Fibroblast of mammary gland (primary cell): ENCODE data around the gene TSPOAP1.

Source experiments
- DNase-seq: peaks from one replicate; pipeline ENCODE4 v3.0.0-alpha.2; 2010; ENCODE audit warnings: low read depth
- H3K4me3 ChIP-seq: 2 replicates; pipeline ENCODE4 v1.5.1; 2011; ENCODE audit warnings: low read depth, mild to moderate bottlenecking, low read length, moderate library complexity; ENCODE audit not compliant: control insufficient read depth
- TF ChIP-seq, protein P1 (sequence below): conservative IDR thresholded peaks from 2 replicates; pipeline ENCODE4 v1.5.1; 2011; ENCODE audit warnings: low read depth, low read length, inconsistent platforms; ENCODE audit not compliant: control insufficient read depth, insufficient read depth

TSPOAP1 gene

GRCh38 chr17:58323366-58324055 lies 5.1 kb downstream of the TSPOAP1 start:
- TF ChIP-seq, protein P1, sequence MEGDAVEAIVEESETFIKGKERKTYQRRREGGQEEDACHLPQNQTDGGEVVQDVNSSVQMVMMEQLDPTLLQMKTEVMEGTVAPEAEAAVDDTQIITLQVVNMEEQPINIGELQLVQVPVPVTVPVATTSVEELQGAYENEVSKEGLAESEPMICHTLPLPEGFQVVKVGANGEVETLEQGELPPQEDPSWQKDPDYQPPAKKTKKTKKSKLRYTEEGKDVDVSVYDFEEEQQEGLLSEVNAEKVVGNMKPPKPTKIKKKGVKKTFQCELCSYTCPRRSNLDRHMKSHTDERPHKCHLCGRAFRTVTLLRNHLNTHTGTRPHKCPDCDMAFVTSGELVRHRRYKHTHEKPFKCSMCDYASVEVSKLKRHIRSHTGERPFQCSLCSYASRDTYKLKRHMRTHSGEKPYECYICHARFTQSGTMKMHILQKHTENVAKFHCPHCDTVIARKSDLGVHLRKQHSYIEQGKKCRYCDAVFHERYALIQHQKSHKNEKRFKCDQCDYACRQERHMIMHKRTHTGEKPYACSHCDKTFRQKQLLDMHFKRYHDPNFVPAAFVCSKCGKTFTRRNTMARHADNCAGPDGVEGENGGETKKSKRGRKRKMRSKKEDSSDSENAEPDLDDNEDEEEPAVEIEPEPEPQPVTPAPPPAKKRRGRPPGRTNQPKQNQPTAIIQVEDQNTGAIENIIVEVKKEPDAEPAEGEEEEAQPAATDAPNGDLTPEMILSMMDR, result no peak
- H3K4me3 ChIP-seq, result no peak overlapping the region
- DNase-seq, result no peak

DNA sequence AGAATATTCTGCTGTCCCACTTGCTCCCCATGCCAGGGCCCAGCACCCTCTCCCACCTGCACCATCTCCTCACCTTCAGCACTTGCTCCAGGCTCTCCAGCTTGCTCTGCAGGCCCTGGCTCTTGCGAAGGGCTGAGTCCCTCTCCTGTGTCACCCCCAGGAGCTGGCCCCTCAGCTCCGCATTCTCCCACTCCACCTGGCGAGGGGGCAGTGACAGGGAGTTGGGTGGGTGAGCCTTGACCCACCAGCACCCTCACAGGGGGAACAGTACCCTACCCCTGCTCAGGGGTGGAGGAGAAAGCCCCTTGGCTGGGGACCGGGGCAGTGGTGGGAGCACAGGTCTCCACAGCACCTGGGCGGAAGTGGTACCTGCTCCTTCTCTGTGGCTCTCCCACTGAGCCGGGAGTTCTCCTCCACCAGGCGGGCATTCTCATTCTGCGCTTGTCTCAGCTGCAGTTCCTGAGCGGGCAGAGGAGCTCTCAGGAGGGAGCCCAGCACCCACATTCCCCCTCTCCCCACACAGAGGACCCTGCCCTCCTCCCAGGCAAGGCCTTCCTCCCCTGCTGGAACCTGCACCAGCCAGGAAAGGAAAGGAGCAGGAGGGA lies 5.9 kb downstream of the TSPOAP1 start:
- DNase-seq, result no peak
- TF ChIP-seq, protein P1, result no peak
- H3K4me3 ChIP-seq, result no peak overlapping the region

GRCh38 chr17:58321571-58322525 lies 6.7 kb downstream of the TSPOAP1 start:
- TF ChIP-seq, protein P1, result no peak
- DNase-seq, result no peak
- H3K4me3 ChIP-seq, result no peak overlapping the region

GRCh38 chr17:58320570-58321323 lies 7.8 kb downstream of the TSPOAP1 start:
- no peak overlapping the region for H3K4me3 ChIP-seq
- TF ChIP-seq, protein P1, result no peak
- DNase-seq, result no peak

GRCh38 chr17:58320163-58320558 lies 8.4 kb downstream of the TSPOAP1 start:
- H3K4me3 ChIP-seq, result no peak overlapping the region
- TF ChIP-seq, protein P1, result no peak
- DNase-seq, result no peak
